Colon (tissue), 2 donors: Measurements from ENCODE around the gene STIM2.
"Not testable (repeated sequence)": the region's sequence is repeated elsewhere in the genome, so short reads cannot be mapped to it uniquely, and the experiment has no call there.

Experiments
- FAIRE-seq: peaks from 2 replicates; lab custom pipeline; 2012; peaks lifted over from hg19 to GRCh38; lab: Jason Lieb, UNC
- donor health status: control.
- donor health status: control.

STIM2 gene

GRCh38 chr4:26955241-26955640 lies 94.6 kb downstream of the STIM2 start:
- FAIRE-seq = no peak

GRCh38 chr4:26958925-26959653 lies 98.4 kb downstream of the STIM2 start:
- no peak for FAIRE-seq

- no peak for FAIRE-seq
Observed at GRCh38 chr4:26959654-26960047, 99.0 kb downstream of the STIM2 start.

GRCh38 chr4:26962720-26963119 lies 102.1 kb downstream of the STIM2 start:
- FAIRE-seq = no peak

GRCh38 chr4:26964512-26964911 lies 103.9 kb downstream of the STIM2 start:
- FAIRE-seq = no peak

GRCh38 chr4:26964994-26965393 lies 104.4 kb downstream of the STIM2 start:
- no peak for FAIRE-seq

GRCh38 chr4:26975464-26976181 lies 115.0 kb downstream of the STIM2 start:
- not testable (repeated sequence) for FAIRE-seq

GRCh38 chr4:26978387-26979053 lies 117.9 kb downstream of the STIM2 start:
- no peak for FAIRE-seq

- no peak for FAIRE-seq
Observed at GRCh38 chr4:26984896-26985295, 124.3 kb downstream of the STIM2 start.

GRCh38 chr4:26985873-26986272 lies 125.2 kb downstream of the STIM2 start:
- no peak for FAIRE-seq

GRCh38 chr4:26987191-26987590 lies 126.5 kb downstream of the STIM2 start:
- FAIRE-seq = no peak

GRCh38 chr4:26991057-26991456 lies 130.4 kb downstream of the STIM2 start:
- FAIRE-seq = no peak

GRCh38 chr4:26992657-26993361 lies 132.2 kb downstream of the STIM2 start:
- no peak for FAIRE-seq

- FAIRE-seq = no peak
Observed at GRCh38 chr4:26993539-26993938, 132.9 kb downstream of the STIM2 start.

- no peak for FAIRE-seq
Observed at GRCh38 chr4:26993967-26994366, 133.3 kb downstream of the STIM2 start.

GRCh38 chr4:26995316-26995715 lies 134.7 kb downstream of the STIM2 start:
- FAIRE-seq = no peak

- FAIRE-seq = no peak
Observed at GRCh38 chr4:26996745-26997144, 136.1 kb downstream of the STIM2 start.

GRCh38 chr4:26999689-27000088 lies 139.0 kb downstream of the STIM2 start:
- peak; percentile 24 for FAIRE-seq

- no peak for FAIRE-seq
Observed at GRCh38 chr4:27000122-27000521, 139.5 kb downstream of the STIM2 start.

- no peak for FAIRE-seq
Observed at GRCh38 chr4:27000820-27001219, 140.2 kb downstream of the STIM2 start.

GRCh38 chr4:27001398-27002164 lies 140.9 kb downstream of the STIM2 start:
- FAIRE-seq = no peak

- no peak for FAIRE-seq
Observed at GRCh38 chr4:27003642-27004113, 143.0 kb downstream of the STIM2 start.
